ENCODE data around the gene FTSJ1.
"Not testable (repeated sequence)": the region's sequence is repeated elsewhere in the genome, so short reads cannot be mapped to it uniquely, and the experiment has no call there.

Gene FTSJ1

DNA sequence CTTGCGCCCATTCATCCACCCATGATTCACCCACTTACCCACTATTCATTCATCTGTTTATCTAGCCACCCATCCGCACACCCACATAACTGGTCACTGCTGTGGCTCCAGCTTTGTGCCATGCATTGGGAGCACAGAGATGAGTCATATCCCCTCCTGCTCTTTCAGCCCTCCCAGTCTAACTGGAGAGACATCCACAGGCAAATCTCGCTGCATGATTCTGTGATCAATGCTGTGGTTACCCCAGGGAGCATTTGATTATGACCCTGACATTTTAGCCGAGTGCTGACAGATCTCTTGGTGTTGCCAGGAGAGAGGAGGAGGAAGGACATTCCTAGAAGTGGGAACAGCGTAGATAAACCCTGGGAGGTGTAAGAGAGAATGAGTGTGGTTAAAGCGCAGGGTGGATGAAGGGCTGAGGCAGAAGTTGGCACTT is 22.4 kb downstream of the FTSJ1 start:
- no peak for DNase-seq

DNA sequence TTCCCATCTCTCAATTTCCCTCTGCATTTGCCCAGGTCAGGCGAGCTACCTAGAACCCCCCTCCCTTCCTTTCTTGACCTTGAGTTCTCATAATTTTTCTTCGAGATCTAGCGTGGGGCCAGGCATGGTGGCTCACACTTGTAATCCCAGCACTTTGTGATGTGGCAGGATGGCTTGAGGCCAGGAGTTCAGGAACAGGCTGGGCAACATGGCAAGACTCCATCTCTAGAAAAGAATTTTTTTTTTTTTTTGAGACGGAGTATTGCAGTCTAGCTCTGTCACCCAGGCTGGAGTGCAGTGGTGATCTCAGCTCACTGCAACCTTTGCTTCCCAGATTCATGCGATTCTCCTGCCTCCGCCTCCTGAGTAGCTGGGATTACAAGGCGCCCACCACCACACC is 28.3 kb downstream of the FTSJ1 start:
- no peak for DNase-seq

DNA sequence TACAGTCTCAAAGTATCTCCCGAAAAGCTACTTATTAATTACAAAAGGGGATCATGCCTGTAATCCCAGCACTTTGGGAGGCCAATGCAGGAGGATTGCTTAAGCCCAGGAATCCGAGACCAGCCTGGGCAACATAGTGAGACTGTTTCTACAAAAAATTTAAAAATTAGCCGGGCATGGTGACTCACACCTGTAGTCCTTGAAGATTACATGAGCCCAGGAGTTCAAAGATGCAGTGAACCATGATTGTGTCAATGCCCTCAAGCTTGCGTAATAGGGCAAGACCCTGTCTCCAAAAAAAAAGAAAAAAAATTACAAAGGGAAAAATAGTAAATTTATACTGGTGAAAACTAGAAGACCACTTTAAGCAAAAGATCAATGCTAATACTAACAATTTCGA is 29.5 kb downstream of the FTSJ1 start:
- DNase-seq: no peak

DNA sequence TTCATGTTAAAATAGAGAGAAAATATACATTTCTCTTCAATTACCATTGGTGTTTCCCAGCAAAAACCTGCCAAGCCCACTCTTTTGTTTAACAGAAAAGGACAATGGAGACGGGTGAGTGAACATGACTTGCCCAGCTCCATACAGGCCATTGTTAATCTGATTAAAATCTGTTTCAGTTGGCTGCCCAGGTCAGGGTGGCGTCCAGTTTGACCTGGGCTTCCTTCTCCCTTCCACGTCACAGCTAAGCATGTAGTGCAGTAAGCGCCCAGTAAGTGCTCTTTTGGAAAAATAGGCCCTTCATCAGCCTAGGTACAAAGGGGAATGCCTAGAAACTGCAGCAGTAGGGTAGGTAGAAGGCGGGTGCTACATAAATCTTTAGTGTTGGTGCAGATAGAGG is 31.2 kb downstream of the FTSJ1 start:
- peak; percentile 48 for DNase-seq

DNA sequence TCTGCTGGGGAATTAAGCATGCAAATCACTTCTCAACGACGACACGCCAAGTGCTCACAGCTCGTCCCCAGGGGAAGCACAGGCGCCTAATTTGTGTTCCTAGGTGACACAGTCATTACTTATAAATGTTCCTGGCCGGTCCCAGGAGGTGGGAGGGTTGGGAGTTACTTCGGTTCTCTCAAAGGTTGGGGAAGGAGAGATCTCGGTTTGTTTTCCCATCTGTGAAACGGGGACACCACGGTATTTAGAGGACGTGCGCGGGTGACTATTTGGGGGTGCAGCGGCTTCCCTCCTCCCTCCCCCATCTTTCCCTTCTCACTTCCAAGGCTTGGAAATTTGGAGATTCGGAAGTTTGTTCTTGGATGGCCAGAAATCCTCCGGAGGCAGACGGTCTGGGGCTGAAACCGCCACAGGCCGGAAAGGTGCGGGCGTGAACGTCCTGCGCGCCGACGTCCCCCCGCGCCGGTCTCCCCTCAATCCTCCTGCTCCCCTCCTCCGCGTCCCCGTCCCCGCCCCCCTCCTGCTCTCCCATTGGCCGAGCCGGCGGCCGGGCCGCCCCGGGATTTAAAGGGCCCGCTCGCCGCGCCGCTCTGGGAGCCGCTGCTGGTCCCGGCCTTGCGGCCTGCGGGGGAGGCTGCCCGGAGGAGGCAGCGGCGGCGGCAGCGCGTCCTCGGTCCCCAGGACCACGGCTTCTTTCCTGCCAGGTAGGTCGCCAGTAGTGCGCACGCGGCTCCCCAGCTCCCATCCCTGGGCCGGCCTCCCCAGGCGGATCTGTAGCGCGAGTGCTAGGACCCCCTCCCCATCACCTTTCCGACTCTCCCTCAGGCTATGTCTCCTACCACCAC is 32.6 kb downstream of the FTSJ1 start, which contains the start of gene PORCN:
PORCN (plus strand) TSS at position 593 of the 845 bp plus-strand sequence. CDS start 829 bp downstream, outside the sequence.
- DNase-seq: peak; percentile 76

DNA sequence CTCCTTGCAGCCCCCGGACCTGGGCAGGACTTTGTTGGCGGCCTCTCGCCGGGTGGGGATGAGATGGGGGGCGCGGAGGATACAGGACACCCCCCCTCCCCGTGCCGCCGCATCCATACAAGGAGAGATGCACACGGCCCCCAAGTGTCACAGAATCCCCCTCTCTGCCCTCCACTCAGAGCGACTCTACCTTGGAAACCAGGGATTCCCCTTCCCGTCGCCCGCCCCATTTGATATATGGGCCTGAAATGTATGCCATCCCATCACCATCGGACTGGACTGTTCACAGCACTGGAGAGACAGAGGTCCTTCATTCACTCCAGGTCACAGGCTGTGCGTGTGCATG is 33.2 kb downstream of the FTSJ1 start:
- DNase-seq: no peak

DNA sequence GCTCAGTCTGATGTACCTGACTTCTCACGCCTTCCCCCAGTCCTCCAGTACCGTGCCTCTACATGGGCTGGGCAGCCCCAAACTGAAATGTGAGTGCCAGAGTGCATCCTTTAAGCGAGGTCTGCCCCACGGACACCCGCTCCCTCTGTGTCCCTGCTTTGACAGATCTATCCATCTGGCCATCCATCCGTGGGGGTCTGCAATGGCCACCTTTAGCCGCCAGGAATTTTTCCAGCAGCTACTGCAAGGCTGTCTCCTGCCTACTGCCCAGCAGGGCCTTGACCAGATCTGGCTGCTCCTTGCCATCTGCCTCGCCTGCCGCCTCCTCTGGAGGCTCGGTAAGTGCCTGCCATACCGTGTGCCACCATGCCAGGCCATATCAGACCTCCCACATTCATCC is 33.6 kb downstream of the FTSJ1 start:
- no peak for DNase-seq

DNA sequence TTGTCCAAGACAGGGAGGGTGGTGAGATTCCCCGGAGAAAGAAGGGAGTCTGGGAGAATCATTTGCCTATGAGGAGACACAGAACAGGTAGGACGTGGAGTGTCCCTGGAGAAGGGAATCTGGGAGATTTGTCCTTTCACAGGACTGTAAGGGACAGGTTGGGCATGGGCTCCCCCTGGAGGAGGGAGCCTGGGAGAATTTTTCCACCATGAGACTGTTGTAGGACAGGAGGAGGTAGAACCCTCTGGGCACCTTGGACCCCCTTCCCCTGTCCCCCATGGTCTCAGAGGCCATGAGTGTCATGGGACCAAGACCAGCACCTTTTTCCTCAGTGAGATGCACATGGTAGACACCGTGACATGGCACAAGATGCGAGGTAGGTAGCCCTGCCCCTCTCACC is 35.6 kb downstream of the FTSJ1 start:
- no peak for DNase-seq

DNA sequence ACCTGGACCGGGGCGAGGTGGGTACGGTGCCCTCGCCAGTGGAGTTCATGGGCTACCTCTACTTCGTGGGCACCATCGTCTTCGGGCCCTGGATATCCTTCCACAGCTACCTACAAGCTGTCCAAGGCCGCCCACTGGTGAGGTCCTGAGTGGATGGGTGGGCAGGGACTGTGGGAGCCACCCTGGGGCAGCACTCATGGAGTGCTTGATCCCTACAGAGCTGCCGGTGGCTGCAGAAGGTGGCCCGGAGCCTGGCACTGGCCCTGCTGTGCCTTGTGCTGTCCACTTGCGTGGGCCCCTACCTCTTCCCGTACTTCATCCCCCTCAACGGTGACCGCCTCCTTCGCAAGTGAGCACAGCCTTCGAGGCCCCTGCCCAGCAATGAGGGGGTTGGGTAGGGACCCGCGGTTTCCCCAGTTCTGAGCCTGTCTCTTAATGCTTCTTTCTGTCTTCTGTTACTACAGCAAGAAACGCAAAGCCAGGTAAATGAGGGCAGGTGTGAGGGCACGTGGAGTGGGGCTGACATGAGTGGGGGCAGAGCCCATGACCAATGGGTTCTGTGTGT is 36.5 kb downstream of the FTSJ1 start:
- no peak for DNase-seq

DNA sequence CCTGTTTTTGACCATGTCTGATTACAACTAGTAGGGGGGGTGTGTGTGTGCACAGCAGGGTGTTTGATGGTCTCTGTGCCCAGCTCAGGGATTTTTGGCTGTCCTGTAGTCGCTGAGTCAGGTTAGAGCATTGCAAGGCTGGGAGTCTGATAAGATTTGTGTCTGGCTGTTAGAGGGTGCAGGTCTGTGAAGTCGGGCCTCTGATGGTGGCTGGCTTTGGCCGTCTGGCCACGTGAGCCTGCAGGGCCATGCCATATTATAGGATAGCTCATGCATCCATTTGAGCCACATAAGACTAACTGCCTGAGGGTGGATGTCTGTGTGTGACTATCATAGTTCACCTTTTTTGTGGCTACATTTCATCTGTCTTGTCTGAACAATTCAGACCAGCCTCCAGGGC is 37.7 kb downstream of the FTSJ1 start:
- no peak for DNase-seq

DNA sequence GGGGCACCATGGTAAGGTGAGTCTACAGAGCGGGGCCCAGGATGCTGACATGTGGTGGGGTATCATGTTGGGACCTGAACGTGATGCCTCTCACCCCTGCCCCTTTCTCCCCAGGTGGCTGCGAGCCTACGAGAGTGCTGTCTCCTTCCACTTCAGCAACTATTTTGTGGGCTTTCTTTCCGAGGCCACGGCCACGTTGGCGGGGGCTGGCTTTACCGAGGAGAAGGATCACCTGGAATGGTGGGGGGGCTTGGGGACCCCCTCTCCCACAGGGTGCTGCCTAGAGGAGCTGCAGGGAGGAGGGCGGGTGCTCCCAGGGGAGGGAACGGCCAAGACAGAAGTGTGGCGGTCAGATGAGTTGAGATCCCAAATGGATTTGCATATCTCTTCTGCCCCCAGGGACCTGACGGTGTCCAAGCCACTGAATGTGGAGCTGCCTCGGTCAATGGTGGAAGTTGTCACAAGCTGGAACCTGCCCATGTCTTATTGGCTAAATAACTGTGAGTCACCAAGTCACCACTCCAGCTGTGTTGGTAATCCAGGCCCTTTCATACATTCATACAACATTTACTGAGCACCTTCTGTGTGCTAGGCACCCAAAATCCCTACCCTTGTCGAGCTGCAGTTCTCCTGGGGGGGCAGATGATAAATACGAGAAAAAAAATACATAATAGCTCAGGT is 38.3 kb downstream of the FTSJ1 start:
- no peak for DNase-seq

DNA sequence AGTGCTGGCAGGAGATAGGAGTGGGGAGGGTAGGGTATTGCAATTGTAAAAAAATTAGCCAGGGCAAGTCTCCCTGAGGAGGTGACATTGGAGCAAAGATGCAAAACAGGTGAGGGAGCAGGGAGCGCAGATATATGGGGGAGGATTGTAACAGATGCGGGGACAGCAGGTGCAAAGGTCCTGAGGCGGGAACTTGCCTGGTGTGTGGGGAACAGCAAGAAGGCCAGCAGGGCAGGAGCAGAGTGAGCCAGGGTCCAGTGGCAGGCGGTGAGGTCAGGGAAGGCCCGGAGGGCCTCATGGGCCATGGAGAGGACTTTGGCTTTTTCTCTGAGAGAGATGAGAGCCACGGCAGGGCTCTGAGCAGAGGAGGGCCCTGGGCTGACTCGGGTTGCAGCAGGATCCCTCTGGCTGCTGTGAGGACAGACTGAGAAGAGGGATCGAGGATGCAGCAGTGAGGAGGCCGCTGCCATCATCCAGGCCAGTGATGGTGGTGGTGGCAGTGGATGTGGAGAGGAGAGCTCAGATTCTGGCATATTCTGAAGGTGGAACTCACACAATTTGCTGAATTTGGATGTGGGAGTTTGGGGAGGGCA is 39.0 kb downstream of the FTSJ1 start:
- DNase-seq: no peak

DNA sequence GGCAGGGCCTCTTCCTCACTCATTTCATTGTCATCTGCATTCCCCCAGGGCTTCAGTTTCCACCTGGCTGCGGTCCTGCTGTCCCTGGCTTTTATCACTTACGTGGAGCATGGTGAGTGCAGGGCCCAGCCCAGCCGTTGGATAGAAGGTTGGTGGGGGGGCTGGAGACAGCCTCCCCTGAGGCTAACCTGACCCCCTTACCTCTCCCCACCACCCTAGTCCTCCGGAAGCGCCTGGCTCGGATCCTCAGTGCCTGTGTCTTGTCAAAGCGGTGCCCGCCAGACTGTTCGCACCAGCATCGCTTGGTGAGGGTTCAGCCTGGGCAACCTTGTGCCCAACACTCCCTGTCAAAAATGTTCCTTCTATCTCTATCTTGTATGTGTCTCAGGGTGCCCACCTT is 39.8 kb downstream of the FTSJ1 start:
- DNase-seq: no peak

DNA sequence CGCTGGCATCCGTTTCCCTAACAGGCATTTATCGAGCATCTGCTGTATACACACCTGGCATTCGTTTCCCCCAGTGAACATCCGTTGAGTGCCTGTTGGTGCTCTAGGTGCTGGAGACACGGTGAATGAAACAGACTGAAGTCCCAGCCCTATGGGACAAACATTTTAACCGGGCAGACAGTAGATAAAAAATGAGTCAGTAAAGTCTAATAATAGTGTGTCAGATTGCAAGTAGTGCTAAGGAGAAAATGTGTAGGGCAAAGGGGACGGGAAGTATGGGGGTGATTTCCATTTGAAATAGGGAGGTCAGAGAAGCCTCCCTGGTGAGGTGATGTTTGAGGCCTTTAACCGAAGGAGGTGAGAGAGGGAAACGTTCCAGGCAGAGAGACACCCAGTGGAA is 40.3 kb downstream of the FTSJ1 start:
- DNase-seq: no peak

DNA sequence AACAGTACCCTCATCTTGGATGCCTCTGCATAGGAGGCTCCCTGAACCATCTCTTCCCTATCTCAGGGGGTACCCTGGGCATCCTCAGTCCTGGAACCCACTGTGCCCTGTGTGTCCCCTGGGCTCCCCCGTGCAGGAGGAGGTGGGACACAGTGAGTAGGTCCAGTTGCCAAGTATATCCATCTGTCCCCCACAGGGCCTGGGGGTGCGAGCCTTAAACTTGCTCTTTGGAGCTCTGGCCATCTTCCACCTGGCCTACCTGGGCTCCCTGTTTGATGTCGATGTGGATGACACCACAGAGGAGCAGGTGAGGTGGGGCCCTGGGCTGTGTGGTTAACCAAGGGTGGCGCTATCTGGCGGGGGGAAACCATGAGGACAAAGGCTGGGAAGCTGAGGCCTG is 41.0 kb downstream of the FTSJ1 start:
- no peak for DNase-seq

DNA sequence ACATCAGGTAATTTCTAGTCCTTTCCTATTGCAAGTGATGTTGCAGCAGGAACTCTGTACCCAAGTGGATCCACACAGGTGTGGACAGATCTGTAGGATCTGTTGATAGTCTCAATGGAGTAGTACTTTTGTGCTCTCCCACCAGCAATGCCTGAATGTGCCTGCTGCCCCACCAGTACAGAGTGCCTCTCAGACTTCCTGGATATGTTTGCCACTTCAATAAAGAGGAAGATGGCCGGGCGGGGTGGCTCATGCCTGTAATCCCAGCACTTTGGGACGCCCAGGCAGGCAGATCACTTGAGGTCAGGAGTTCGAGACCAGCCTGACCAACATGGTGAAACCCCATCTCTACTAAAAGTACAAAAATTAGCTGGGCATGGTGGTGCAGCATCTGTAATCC is 43.5 kb downstream of the FTSJ1 start:
- not testable (repeated sequence) for DNase-seq

DNA sequence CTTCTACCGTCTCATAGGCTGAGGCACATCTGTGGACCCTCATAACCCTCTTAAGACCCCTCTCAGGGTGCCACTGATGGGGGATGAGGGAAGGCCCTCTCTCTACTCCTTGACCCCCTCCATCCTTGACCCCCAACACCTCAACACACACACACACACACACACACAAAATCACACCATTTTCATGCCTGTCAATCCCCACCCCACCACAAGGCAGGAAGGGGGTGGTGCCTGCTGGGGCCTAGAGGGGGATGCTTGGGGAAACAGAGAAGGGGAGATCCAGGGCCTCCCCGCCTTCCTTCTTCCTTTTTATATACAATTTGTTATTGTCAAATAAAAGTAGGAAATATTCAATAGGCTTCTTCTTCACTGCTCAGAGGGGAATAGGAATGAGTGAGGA is 44.5 kb downstream of the FTSJ1 start:
- DNase-seq: no peak

DNA sequence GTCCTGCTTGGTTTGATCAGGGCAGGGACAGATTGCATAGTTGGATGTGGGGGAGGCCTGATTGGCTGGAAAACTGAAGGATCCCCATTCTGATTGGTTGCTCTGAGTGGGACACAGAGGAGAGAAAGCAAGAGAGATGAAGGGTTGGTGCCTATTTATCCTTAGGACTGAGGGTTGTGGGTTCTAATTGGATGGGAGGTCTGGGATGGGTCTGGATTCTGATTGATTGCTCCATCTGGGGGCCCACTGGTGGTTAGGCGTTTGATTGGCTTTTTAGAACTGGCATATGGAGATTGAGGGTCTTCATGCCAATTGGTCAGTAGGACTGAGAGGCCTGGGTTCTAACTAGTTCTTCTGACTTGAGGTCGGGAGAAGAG is 45.0 kb downstream of the FTSJ1 start:
- DNase-seq: no peak

DNA sequence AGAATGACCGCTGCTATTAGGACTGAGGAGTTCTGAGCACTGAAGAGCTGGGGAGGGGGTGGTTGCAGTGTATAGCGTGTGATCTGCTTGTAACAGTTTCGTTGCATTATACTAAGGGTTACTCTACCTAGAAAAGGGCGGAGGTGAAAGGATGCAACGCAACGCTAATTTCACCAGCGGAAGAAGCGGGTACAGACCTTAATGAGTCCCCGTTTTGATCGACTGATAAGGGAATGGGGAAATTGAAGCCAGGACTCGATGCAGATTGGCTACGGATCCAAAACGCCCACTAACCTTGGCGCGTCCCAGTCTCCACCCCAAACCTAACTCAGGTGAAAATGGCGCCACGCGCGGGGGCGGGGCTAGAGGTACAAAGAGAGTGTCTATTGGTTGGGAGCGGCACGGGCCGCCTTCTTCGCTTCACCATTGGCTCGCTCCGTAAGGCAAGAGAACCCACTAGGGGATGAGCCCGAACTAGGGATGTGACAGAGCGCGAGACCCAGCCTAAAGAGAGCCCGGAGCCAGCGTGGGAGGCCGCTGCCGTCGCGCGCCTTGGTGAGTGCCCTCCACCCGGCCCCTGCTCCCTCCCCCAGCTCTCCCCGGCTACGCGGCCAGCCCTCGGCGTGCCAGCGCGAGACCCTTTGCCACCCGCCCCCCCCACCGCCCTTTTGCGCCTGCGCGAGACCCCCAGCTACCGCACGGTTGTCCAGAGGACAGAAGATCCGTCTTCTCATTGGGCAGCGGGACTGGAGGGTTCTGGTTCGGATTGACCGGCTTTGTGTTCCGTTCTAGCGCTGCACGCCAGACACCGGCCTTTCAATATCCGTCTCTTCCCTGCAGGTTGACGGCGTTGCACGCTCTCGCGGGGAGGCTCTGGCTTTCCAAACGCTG is 45.6 kb downstream of the FTSJ1 start, which contains the start of gene EBP:
EBP (plus strand) TSS at position 456 of the 891 bp plus-strand sequence. CDS start 1,964 bp downstream, outside the sequence.
- DNase-seq: peak; percentile 94

DNA sequence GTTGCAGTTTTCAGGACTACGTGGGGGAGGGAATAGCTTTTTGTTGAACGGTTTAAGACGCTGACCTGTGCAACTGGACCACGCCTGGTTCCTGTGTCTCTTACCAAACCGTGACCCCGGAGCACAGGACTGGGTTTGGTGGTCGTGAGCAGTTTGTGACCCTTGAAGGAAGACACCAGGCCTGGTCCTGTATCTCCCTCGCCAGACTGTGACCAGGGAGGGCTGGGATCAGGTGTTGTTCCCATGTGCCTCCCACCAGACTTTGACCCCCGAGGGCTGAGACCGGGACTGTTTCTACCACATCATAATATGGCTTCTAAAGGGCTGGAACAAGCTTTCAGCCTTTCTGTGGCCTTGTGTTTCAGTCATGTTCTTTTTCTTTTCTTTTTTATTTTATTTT is 46.3 kb downstream of the FTSJ1 start:
- no peak for DNase-seq

DNA sequence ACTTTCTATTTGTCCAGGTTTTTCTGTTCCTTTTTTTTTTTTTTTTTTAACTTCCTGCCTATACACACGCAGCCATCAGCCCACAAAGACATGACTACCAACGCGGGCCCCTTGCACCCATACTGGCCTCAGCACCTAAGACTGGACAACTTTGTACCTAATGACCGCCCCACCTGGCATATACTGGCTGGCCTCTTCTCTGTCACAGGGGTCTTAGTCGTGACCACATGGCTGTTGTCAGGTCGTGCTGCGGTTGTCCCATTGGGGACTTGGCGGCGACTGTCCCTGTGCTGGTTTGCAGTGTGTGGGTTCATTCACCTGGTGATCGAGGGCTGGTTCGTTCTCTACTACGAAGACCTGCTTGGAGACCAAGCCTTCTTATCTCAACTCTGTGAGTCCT is 47.7 kb downstream of the FTSJ1 start:
- no peak for DNase-seq

DNA sequence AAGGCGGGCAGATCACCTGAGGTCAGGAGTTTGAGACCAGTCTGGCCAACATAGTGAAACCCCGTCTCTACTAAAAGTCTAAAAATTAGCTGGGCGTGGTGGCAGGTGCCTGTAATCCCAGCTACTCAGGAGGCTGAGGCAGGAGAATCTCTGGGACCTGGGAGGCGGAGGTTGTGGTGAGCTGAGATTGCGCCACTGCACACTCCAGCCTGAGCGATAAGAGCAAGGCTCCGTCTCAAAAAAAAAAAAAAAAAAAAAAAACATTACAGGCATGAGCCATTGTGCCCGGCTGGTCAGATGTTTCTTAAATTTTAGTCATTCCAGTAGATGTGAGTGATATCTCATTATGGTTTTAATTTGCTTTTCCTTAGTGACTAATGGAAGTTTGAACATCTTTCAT is 49.9 kb downstream of the FTSJ1 start:
- not testable (repeated sequence) for DNase-seq

DNA sequence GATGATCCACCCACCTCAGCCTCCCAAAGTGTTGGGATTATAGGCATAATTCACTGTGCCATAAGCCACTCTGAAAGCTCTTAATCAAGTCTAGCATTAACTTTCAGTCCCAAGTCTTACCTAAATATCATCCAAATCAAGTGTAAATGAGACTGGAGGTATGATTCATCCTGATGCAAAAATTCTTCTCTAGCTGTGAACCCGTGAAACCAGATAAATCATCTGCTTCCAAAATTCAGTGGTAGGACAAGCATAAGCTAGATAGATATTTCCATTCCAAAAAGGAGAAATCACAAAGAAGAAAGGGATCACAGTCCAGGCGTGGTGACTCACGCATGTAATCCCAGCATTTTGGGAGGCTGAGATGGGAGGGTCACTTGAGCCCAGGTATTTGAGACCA is 54.7 kb downstream of the FTSJ1 start:
- DNase-seq: no peak
